GM21786 (cell line): ENCODE measurements around the gene OTOGL.

Experiments
- ATAC-seq: cut with Tn5 transposase; IDR thresholded peaks from one replicate; pipeline ENCODE4 v1.9.1; 2021; ENCODE audit not compliant: unreplicated experiment

OTOGL gene, protein sequence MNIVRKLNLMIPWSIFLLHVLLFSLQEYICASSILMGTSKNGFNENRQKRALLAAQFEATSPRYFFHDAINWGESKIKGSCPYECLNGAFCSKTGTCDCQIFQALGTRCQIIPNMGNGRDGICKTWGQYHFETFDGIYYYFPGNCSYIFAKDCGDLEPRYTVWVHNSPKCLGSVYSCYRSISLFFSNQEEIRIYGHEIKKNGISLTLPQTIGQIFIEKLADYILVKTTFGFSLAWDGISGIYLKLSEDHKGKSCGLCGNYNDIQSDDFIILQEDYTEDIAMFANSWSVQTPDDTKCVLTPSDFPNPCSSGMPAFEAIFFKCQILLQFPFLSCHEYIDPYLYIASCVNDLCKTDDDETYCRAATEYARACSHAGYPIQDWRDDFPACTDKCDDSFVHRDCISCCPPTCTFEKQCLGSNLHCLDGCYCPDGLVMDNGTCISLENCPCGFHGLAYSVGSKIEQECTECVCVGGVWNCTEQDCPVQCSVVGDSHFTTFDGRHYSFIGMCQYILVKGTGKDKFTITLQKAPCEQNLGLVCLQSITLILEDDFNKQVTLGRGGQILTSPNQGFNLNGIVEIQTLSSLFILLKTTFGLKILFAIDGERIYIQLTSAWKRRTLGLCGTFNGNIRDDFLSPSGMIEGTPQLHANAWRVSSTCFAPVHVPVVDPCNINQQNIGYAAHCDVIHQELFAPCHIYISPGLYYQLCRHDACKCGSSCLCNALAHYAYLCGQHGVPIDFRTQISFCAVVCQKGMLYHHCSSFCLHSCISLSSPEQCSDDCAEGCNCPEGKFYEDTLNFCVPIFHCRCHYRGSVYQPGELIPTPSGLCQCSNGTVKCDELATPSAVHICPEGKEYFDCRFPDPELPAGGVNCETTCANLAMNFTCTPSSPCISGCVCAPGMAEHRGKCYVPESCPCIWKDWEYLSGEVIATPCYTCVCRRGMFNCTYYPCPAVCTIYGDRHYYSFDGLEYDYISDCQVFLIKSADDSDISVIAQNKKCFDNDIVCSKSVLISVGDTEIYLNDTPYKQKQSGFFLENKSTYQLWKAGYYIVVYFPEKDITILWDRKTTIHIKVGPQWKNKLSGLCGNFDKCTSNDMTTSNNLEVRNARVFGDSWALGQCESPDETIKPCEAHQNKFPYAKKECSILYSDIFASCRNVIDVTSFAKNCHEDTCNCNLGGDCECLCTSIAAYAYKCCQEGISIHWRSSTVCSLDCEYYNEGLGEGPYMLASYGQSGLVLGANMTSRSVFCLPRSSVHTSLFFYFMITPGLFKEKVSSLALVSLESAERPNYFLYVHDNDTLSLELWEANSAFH (N-terminal part only)

GRCh38 chr12:80099259-80099658, at the start of gene OTOGL:
Gene OTOGL (plus strand): TSS chr12:80099537. CDS start chr12:80209432, 109,895 bp downstream.
- ATAC-seq = no peak

GRCh38 chr12:80050236-80050635, 49.1 kb upstream of the OTOGL start:
- ATAC-seq = no peak

DNA sequence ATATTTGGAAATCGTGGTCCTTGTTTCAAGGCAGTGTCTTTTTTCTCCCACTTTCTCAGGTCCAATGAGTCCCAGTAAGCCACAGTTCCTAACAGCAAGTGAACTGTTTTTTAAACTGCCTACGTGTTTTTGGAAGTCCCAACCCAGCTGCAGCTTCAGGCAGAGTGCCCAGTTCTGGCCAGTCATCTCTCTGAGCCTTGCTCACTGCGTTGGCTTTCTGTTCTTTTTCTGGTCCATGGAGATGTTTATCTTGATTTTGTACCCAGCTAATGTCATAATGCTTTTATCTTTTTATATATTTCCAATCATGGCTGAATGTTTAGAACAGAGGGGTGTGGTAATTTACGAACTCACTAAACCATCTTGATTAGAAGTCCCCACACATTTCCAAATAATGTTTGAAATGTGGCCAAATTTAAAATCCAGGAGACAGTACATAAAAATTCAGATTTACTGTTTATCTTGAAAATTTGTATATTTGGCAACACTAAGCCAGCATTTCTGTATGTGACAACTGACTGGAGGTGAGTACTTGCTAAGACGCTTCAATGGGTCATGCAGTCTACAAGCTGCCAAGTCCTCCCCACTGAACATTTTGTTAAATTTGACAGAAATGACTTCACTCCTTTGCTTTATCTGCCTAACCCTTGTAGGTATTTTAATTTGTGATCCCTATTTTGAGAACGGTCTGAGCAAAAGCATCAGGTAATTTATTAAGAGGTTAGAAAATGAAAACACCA, 46.1 kb upstream of the OTOGL start:
- no peak for ATAC-seq

- no peak for ATAC-seq
Observed at GRCh38 chr12:80056232-80056631, 43.1 kb upstream of the OTOGL start.

DNA sequence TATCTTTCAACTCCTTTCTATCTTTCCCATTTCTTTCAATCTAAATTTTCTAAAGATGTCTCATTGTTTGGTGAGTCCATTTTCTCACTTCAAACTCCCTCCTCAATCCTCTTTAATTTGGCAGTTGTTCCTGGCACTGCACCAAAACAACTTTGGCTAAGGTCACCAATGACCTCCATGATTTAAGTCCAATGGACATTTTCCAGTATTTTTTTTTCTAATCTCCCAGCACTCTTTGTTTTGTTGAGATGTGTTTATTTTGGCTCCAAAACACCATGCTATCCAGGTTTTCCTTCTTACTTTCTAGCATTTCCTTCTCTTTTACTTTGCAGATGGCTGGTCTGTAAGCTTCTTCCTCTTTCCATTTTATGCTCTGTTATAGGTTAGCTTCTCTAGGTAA, 42.5 kb upstream of the OTOGL start:
- ATAC-seq = no peak

DNA sequence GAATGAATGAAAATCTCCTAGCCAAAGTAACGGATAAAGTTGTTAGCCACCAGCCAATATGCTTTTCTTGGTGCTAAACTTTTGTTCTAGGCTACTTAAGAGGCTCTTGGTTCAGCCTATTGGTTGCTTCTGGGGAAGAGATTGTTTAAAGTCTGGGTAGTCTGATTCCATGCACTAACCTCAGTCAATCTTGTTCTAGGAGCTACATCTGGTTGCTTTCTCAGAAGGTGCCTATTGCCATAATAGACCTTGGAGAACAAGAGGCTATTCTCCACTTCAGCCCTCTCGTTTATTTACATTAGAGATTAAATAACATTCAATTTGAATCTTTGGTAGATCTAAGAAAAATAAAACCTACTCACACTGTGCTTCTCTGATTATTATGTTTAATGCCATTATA, 40.8 kb upstream of the OTOGL start:
- ATAC-seq = no peak

GRCh38 chr12:80059102-80059501, 40.2 kb upstream of the OTOGL start:
- no peak for ATAC-seq

GRCh38 chr12:80059875-80060274, 39.5 kb upstream of the OTOGL start:
- no peak for ATAC-seq

- ATAC-seq = no peak
Observed at GRCh38 chr12:80064269-80064668, 35.1 kb upstream of the OTOGL start.

DNA sequence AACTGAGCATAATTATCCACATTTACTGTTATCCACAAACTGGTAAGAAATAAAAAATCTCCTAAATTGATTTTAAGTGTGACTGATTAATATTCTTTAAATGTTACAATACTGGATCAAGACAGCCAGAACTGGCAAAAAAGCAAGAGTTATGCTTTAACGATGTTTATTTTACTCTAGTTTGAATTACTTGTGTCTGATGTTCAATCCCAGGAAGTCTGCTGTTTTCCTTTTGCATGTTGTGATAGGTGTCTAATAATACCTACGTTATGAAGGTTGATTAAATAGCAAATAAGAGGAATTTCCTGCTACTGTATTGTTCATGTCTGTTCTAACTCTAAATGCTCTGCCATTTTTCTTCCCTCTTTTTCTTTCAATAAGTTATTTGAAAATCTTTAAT, 34.4 kb upstream of the OTOGL start:
- no peak for ATAC-seq

DNA sequence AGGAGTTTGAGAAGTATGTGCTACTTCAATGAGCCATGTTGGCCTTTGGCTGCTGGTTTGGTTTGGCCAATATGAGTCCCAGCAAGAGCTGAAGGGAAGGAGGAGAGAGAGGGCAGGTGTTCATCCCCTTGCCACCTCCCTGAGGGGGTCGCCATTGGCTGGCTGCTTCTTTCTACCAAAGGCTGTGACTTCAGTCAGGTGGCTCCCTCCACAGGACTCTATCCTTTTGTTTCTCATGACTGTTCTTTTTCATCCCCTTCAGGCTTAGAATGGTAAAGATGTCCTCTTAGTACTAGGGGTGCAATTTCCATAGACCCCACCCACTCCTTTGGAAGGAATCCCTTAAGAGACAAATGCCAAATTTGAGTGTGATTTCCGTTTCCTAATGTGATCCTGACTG, 31.2 kb upstream of the OTOGL start:
- ATAC-seq = no peak

DNA sequence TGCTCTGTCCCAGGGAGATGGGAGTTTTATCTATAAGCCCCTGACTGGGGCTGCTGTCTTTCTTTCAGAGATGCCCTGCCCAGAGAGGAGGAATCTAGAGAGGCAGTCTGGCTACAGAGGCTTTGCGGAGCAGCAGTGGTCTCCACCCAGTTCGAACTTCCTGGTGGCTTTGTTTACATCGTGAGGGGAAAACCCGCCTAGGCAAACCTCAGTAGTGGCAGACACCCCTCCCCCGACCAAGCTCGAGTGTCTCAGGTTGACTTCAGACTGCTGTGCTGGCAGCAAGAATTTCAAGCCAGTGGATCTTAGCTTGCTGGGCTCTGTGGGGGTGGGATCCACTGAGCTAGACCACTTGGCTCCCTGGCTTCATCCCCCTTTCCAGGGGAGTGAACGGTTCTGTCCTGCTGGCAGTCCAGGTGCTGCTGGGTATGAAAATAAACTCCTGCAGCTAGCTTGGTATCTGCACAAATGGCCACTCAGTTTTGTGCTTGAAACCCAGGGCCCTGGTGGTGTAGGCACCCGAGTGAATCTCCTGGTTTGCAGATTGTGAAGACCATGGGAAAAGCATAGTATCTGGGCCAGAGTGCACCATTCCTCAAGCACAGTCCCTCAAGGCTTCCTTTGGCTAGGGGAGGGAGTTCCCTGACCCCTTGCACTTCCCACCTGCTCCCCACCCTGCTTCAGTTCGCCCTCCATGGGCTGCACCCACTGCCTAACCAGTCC, 15.3 kb upstream of the OTOGL start:
- ATAC-seq = peak; percentile 91

DNA sequence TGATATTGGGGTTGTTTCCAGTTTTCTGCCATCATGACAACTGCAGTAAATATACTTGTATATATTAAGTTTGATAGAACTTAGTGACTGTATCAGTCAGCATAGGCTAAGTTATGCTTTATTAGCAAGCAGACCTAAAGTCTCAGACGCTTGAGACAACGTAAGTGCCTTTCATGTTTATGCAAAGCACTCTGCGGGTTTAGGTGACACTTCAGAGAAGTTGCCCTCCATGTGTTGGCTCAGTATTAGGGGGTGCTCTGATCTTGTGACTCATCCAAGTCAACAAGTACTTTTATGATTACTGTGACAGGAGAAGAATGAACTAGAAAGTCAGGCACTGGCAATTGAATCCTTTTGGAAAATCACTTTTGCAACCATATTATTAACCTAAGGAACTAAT, 13.3 kb upstream of the OTOGL start:
- no peak for ATAC-seq

GRCh38 chr12:80087486-80088213, 11.7 kb upstream of the OTOGL start:
- no peak for ATAC-seq

DNA sequence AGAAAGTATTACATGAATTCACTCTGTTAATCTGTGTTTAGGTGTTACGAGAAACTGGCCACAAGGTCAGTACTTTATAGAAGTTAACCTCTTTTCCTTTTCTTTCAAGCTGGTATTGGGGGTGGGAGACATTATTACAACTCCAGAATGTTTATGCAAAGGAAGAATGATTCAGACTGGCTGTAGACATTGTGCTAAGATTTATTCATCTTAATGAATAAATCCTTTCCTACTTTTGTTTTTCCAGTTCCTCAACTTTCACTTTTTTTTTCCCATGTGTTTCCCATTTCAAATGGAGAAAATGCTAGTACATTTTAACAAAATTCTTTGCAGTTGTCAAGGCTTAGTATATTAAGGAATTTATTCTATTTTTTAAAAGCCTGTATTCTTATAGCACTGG, 1.3 kb downstream of the OTOGL start:
- no peak for ATAC-seq

DNA sequence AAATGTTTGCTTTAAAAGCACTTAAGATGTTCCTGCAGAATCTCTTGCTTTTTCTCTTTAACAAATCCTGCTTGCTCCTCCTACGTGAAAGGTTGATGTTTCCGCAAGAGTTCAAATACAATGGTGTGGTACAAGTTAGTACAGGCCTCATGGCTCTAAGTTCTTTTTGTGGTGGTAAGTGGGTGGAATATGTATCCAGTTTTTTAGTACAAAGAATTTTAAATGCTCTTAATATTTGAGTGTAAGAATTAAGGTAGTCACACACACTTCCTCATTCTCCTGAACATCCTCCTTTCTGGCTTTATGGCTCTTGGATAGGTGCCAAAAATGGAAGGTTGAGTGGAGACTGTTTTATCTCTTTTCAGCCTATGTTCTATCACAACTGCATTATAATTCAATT, 1.8 kb downstream of the OTOGL start:
- no peak for ATAC-seq

DNA sequence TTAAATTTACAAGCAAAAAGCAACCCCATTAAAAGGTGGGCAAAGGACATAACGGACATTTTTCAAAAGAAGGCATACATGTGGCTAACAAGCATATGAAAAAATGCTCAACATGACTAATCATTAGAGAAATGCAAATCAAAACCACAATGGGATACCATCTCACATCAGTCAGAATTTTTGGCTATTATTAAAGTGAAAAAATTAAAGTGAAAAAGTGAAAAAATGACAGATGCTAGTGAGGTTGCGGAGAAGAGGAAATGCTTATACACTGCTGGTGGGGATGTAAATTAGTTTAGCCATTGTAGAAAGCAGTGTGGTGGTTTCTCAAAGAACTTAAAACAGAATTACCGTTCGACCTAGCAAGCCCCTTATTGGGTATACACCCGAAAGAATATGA, 7.9 kb downstream of the OTOGL start:
- no peak for ATAC-seq

DNA sequence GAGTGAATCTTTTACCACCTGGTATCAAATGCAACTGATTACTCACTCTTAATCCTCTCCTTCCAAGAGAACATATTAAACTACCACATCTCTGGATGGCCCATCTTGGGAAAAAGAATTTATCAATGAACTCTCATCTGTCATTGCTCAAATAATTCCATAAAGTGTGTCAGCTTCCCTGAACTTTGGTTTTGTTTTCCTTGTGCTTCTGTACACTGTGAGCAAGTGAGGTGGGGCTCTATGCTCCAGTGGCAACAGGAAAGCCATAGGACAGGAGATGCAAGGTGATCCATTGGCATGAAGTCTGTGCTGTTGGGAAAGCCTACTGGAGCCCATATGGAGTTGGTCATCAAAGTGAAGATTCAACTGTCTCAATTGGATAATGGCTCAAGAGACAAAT, 17.4 kb downstream of the OTOGL start:
- ATAC-seq = no peak
